HCT116 (cell line): Measurements from ENCODE around the gene GJA9.

ENCODE experiments used
- CEBPB ChIP-seq: IDR thresholded peaks from 2 replicates; pipeline ENCODE4 v1.6.1; 2012; ENCODE audit warnings: low read depth
- EZH2 ChIP-seq: fragments of 200-600 bp; sonication (generic); IDR thresholded peaks from 2 replicates; pipeline ENCODE4 v1.6.1; 2017; ENCODE audit warnings: antibody characterized with exemption, mixed run types
- JUND ChIP-seq: IDR thresholded peaks from 2 replicates; pipeline ENCODE4 v1.6.1; 2012
- POLR2A ChIP-seq: IDR thresholded peaks from 2 replicates; pipeline ENCODE4 v1.7.0; 2011; ENCODE audit warnings: borderline replicate concordance; ENCODE audit not compliant: insufficient read depth, insufficient read length; ENCODE audit errors: extremely low read depth
- POLR2AphosphoS5 ChIP-seq: IDR thresholded peaks from 2 replicates; pipeline ENCODE4 v1.6.1; 2011; ENCODE audit warnings: mild to moderate bottlenecking, low read depth, low read length, moderate library complexity
- SP1 ChIP-seq: IDR thresholded peaks from 2 replicates; pipeline ENCODE4 v1.6.1; 2012; ENCODE audit warnings: low read depth
- TCF7L2 ChIP-seq: IDR thresholded peaks from 2 replicates; pipeline ENCODE4 v1.7.0; 2011; ENCODE audit warnings: borderline replicate concordance, inconsistent platforms; ENCODE audit not compliant: insufficient read depth, insufficient read length; ENCODE audit errors: extremely low read depth
- YY1 ChIP-seq: IDR thresholded peaks from 2 replicates; pipeline ENCODE4 v1.6.1; 2011; ENCODE audit warnings: low read length, low read depth, moderate library complexity, mild to moderate bottlenecking; ENCODE audit not compliant: insufficient replicate concordance; ENCODE audit errors: extremely low read depth
- TF ChIP-seq, protein P1 (sequence below): IDR thresholded peaks from 2 replicates; pipeline ENCODE4 v1.6.1; 2012
- TF ChIP-seq, protein P2 (sequence below), 3 experiments: fragments of 200-600 bp in 1 of 3; sonication (generic) in 1 of 3; IDR thresholded peaks in 2 of 3; conservative IDR thresholded peaks in 1 of 3; 2 replicates each; pipeline ENCODE4 v1.5.1; 2012 to 2017; ENCODE audit warnings: low read depth in 2 of 3, low read length in 2 of 3, antibody characterized with exemption in 1 of 3, borderline replicate concordance in 1 of 3, control low read depth in 1 of 3, mild to moderate bottlenecking in 1 of 3, mixed read lengths in 1 of 3, mixed run types in 1 of 3, moderate library complexity in 1 of 3; ENCODE audit not compliant: insufficient read depth in 1 of 3

DNA sequence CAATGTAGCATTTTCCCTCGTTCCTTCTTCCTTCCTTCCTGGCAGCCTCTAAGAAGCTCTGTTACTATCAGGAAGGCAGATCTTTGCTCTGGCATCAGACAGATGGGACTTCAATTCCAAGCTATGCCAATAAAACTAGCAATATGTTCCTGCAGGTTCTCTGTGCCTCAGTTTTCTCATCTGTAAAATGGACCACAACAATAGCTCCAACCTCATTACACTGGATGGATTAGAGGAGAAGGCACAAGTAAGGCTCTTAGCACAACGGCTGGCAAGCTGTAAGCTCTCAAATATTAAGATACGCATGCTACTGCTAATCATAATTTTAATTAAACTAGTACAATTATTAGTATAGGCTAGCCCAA, 49.0 kb downstream of the GJA9 start:
- TF ChIP-seq SP1 (no peak), YY1 (no peak), TCF7L2 (no peak), POLR2AphosphoS5 (no peak), EZH2 (no peak), POLR2A (no peak), CEBPB (no peak), JUND (no peak)
- TF ChIP-seq, protein P1, sequence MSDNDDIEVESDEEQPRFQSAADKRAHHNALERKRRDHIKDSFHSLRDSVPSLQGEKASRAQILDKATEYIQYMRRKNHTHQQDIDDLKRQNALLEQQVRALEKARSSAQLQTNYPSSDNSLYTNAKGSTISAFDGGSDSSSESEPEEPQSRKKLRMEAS: no peak
- TF ChIP-seq, protein P2, sequence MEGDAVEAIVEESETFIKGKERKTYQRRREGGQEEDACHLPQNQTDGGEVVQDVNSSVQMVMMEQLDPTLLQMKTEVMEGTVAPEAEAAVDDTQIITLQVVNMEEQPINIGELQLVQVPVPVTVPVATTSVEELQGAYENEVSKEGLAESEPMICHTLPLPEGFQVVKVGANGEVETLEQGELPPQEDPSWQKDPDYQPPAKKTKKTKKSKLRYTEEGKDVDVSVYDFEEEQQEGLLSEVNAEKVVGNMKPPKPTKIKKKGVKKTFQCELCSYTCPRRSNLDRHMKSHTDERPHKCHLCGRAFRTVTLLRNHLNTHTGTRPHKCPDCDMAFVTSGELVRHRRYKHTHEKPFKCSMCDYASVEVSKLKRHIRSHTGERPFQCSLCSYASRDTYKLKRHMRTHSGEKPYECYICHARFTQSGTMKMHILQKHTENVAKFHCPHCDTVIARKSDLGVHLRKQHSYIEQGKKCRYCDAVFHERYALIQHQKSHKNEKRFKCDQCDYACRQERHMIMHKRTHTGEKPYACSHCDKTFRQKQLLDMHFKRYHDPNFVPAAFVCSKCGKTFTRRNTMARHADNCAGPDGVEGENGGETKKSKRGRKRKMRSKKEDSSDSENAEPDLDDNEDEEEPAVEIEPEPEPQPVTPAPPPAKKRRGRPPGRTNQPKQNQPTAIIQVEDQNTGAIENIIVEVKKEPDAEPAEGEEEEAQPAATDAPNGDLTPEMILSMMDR (IDR thresholded peaks at IDR 0.05 in 2 of 3, conservative IDR thresholded peaks at IDR 0.05 in 1 of 3; ENCODE audit: borderline replicate concordance in 1 of 3, insufficient read depth in 1 of 3, low read depth in 2 of 3, low read length in 2 of 3): no peak
